ENCODE results near the gene COPB2. TPM values are rescaled to one million over a fixed set of nuclear protein-coding genes. Genes with fewer than 3 reads are reported as not detected.
"Not testable (repeated sequence)": the region's sequence is repeated elsewhere in the genome, so short reads cannot be mapped to it uniquely, and the experiment has no call there.

COPB2 gene
- polyA plus RNA-seq, 1 of the 3 experiments (the other 2 are of a cell fraction): 69.7 TPM

- H4K20me1 ChIP-seq (ENCODE audit: insufficient read depth); H2AFZ ChIP-seq (ENCODE audit: low read depth); H3K4me1 ChIP-seq (ENCODE audit: control insufficient read depth in 1 of 2, insufficient read depth in 2 of 2, low read depth in 1 of 2, low read length in 1 of 2); H3K27ac ChIP-seq (ENCODE audit: low read depth in 2 of 2, low read length in 1 of 2); H3K9ac ChIP-seq; H3F3A ChIP-seq (replicated peaks; ENCODE audit: insufficient read depth); CTCF ChIA-PET; DNase-seq; H3K4me2 ChIP-seq; H3K9me3 ChIP-seq; H3K27me3 ChIP-seq (ENCODE audit: insufficient read depth); H3K4me3 ChIP-seq (ENCODE audit: low read depth in 2 of 2, low read length in 1 of 2); H3K79me2 ChIP-seq (ENCODE audit: insufficient read depth); POLR2A ChIA-PET; H3K36me3 ChIP-seq (replicated peaks in 1 of 2; ENCODE audit: control insufficient read depth in 1 of 2, insufficient read depth in 2 of 2, low read length in 1 of 2); H3K9me2 ChIP-seq: not testable (repeated sequence)
- WGBS (ENCODE audit: low lambda C conversion rate): 71% methylated on average over 2 of the region's 2 CpGs
These were observed 11.7 kb upstream of the COPB2 start for GRCh38 chr3:139401155-139401554.

- Histone ChIP-seq H3K36me3 (replicated peaks in 1 of 2; ENCODE audit: control insufficient read depth in 1 of 2, insufficient read depth in 2 of 2, low read length in 1 of 2) (no peaks in the 10 kb centered on the region), H3K4me2 (no peak overlapping the region), H3K4me1 (ENCODE audit: control insufficient read depth in 1 of 2, insufficient read depth in 2 of 2, low read depth in 1 of 2, low read length in 1 of 2) (peaks cover 0 to 4% of the 10 kb centered on the region in 2 experiments; a peak in 1 of 4 replicates), H2AFZ (ENCODE audit: low read depth) (no peak overlapping the region), H3K27me3 (ENCODE audit: insufficient read depth) (no peaks in the 10 kb centered on the region), H3K79me2 (ENCODE audit: insufficient read depth) (peaks cover 6% of the 10 kb centered on the region; the same call in 1 of the 2 replicates), H4K20me1 (ENCODE audit: insufficient read depth) (no peaks in the 10 kb centered on the region), H3K27ac (ENCODE audit: low read depth in 2 of 2, low read length in 1 of 2) (no peak overlapping the region), H3K9me2 (no peaks in the 10 kb centered on the region), H3K9me3 (no peaks in the 10 kb centered on the region), H3F3A (replicated peaks; ENCODE audit: insufficient read depth) (no peaks in the 10 kb centered on the region), H3K4me3 (ENCODE audit: low read depth in 2 of 2, low read length in 1 of 2) (no peak overlapping the region), H3K9ac (no peak overlapping the region)
- ChIA-PET CTCF (interaction anchor here (1.1 kb wide), 1 partner anchor 31 kb away, joined by 4 read pairs; no protein-coding TSS in a partner anchor), POLR2A (no interaction called here)
- WGBS (ENCODE audit: low lambda C conversion rate): 89% methylated on average over 3 of the region's 3 CpGs
- no peak for DNase-seq
- TF ChIP-seq TCF12 (IDR thresholded peaks at IDR 0.05) (no peak), POLR2AphosphoS5 (IDR thresholded peaks at IDR 0.05; ENCODE audit: low read depth, low read length) (no peak)
These were observed 7.3 kb upstream of the COPB2 start for GRCh38 chr3:139396707-139397106.

- no peak for DNase-seq
- Histone ChIP-seq H3K9me3 (no peaks in the 10 kb centered on the region), H2AFZ (ENCODE audit: low read depth) (no peak overlapping the region), H3K27me3 (ENCODE audit: insufficient read depth) (no peaks in the 10 kb centered on the region), H3K4me3 (ENCODE audit: low read depth in 2 of 2, low read length in 1 of 2) (no peak overlapping the region), H3K27ac (ENCODE audit: low read depth in 2 of 2, low read length in 1 of 2) (no peak overlapping the region), H3K9me2 (no peaks in the 10 kb centered on the region), H3K4me1 (ENCODE audit: control insufficient read depth in 1 of 2, insufficient read depth in 2 of 2, low read depth in 1 of 2, low read length in 1 of 2) (peaks cover 4 to 7% of the 10 kb centered on the region in 2 experiments; a peak in 2 of 4 replicates), H3K79me2 (ENCODE audit: insufficient read depth) (peaks cover 25% of the 10 kb centered on the region), H3F3A (replicated peaks; ENCODE audit: insufficient read depth) (peaks cover 8% of the 10 kb centered on the region), H3K9ac (no peak overlapping the region), H3K36me3 (replicated peaks in 1 of 2; ENCODE audit: control insufficient read depth in 1 of 2, insufficient read depth in 2 of 2, low read length in 1 of 2) (no peaks in the 10 kb centered on the region), H4K20me1 (ENCODE audit: insufficient read depth) (no peaks in the 10 kb centered on the region), H3K4me2 (no peak overlapping the region)
- TF ChIP-seq YY1 (IDR thresholded peaks at IDR 0.05; ENCODE audit: low read depth): no peak
- no peak for TF ChIP-seq RFX5 (IDR thresholded peaks at IDR 0.05; ENCODE audit: low read length)
- no peak for TF ChIP-seq RCOR1 (IDR thresholded peaks at IDR 0.05; ENCODE audit: low read length)
- TF ChIP-seq NFIC (IDR thresholded peaks at IDR 0.05; ENCODE audit: borderline replicate concordance): no peak
- no peak for TF ChIP-seq JUND (IDR thresholded peaks at IDR 0.05)
- ChIA-PET CTCF (no interaction called here), POLR2A (no interaction called here)
These were observed 4.7 kb upstream of the COPB2 start for GRCh38 chr3:139394116-139394515.

Measured in SK-N-SH (cell line).